SKM-1 (cell line): ENCODE data around the gene SESN2.

ENCODE experiments used
- DNase-seq: peaks from one replicate; lab custom pipeline; 2025; ENCODE audit not compliant: unreplicated experiment; lab: John Stamatoyannopoulos, UW

The SESN2 gene

GRCh38 chr1:28249013-28249865 lies 10.1 kb upstream of the SESN2 start:
- peak; percentile 61 for DNase-seq

- no peak for DNase-seq
These were observed 9.4 kb upstream of the SESN2 start for GRCh38 chr1:28249866-28250295.

GRCh38 chr1:28256197-28256827 lies 3.0 kb upstream of the SESN2 start:
- no peak for DNase-seq

GRCh38 chr1:28257736-28258135 lies 1.6 kb upstream of the SESN2 start:
- DNase-seq, result no peak

GRCh38 chr1:28258628-28259251 lies 578 bp upstream of the SESN2 start:
- peak; percentile 15 for DNase-seq

GRCh38 chr1:28259934-28260802 lies 850 bp downstream of the SESN2 start:
- peak; percentile 11 for DNase-seq

GRCh38 chr1:28260803-28261174 lies 1.5 kb downstream of the SESN2 start:
- no peak for DNase-seq

- no peak for DNase-seq
These were observed 5.6 kb downstream of the SESN2 start for GRCh38 chr1:28264897-28265296.

- no peak for DNase-seq
These were observed 6.3 kb downstream of the SESN2 start for GRCh38 chr1:28265577-28265976.

- DNase-seq, result no peak
These were observed 7.6 kb downstream of the SESN2 start for GRCh38 chr1:28266920-28267322.

- DNase-seq, result no peak
These were observed 8.3 kb downstream of the SESN2 start for GRCh38 chr1:28267633-28268032.

- no peak for DNase-seq
These were observed 10.2 kb downstream of the SESN2 start for GRCh38 chr1:28269529-28269928.

- no peak for DNase-seq
These were observed 13.0 kb downstream of the SESN2 start for GRCh38 chr1:28272215-28272852.

- DNase-seq, result no peak
These were observed 14.0 kb downstream of the SESN2 start for GRCh38 chr1:28273216-28273860.

- no peak for DNase-seq
These were observed 19.4 kb downstream of the SESN2 start for GRCh38 chr1:28278763-28279162.

GRCh38 chr1:28279721-28280120 lies 20.4 kb downstream of the SESN2 start:
- DNase-seq, result no peak

- no peak for DNase-seq
These were observed 21.2 kb downstream of the SESN2 start for GRCh38 chr1:28280501-28280900.

- DNase-seq, result no peak
These were observed 21.7 kb downstream of the SESN2 start for GRCh38 chr1:28280977-28281381.

GRCh38 chr1:28281608-28282425 lies 22.5 kb downstream of the SESN2 start:
- no peak for DNase-seq
